ENCODE data around the gene PHF23. TPM values are rescaled to one million over a fixed set of nuclear protein-coding genes. Genes with fewer than 3 reads are reported as not detected.

The PHF23 gene
- polyA plus RNA-seq, 1 donor: 52.8 TPM

GRCh38 chr17:7204828-7205461 is 34.3 kb downstream of the PHF23 start:
- DNase-seq: peak; percentile 88

GRCh38 chr17:7204336-7204735 is 34.9 kb downstream of the PHF23 start:
- no peak for DNase-seq

- DNase-seq: no peak
These were observed 35.9 kb downstream of the PHF23 start for GRCh38 chr17:7203391-7203790.

GRCh38 chr17:7196651-7197401 is 42.4 kb downstream of the PHF23 start:
- no peak for DNase-seq

GRCh38 chr17:7195971-7196370 is 43.3 kb downstream of the PHF23 start:
- no peak for DNase-seq

- no peak for DNase-seq
These were observed 46.9 kb downstream of the PHF23 start for GRCh38 chr17:7192271-7192937.

- no peak for DNase-seq
These were observed 47.5 kb downstream of the PHF23 start for GRCh38 chr17:7191571-7192270.

- DNase-seq: no peak
These were observed 48.2 kb downstream of the PHF23 start for GRCh38 chr17:7191069-7191468.

GRCh38 chr17:7190276-7190917 is 48.9 kb downstream of the PHF23 start:
- DNase-seq: no peak

GRCh38 chr17:7186241-7186640 is 53.0 kb downstream of the PHF23 start:
- no peak for DNase-seq

Other genes with a start within 250 kb of the PHF23 start
- 2.4 TPM for gene ALOX12, start 243.4 kb downstream of the PHF23 start, polyA plus RNA-seq (ENCODE audit: insufficient read length)
- 144 TPM for gene RNASEK, start 226.8 kb downstream of the PHF23 start, polyA plus RNA-seq (ENCODE audit: insufficient read length)
- gene BCL6B, start 216.4 kb downstream of the PHF23 start, polyA plus RNA-seq (ENCODE audit: insufficient read length): 21.8 TPM
- gene SLC16A13, start 203.4 kb downstream of the PHF23 start, polyA plus RNA-seq (ENCODE audit: insufficient read length): 4.0 TPM
- gene SLC16A11, start 195.4 kb downstream of the PHF23 start, polyA plus RNA-seq (ENCODE audit: insufficient read length): 0.18 TPM
- gene CLEC10A, start 159.2 kb downstream of the PHF23 start, polyA plus RNA-seq (ENCODE audit: insufficient read length): 0.47 TPM
- gene ASGR2, start 124.6 kb downstream of the PHF23 start, polyA plus RNA-seq (ENCODE audit: insufficient read length): 2.0 TPM
- gene ASGR1, start 60.1 kb downstream of the PHF23 start, polyA plus RNA-seq (ENCODE audit: insufficient read length): 6.1 TPM
- gene DLG4, start 19.6 kb downstream of the PHF23 start, polyA plus RNA-seq (ENCODE audit: insufficient read length): 36.0 TPM
- 478 TPM for gene ACADVL, start 19.5 kb downstream of the PHF23 start, polyA plus RNA-seq (ENCODE audit: insufficient read length)
- 52.5 TPM for gene DVL2, start 4.9 kb downstream of the PHF23 start, polyA plus RNA-seq (ENCODE audit: insufficient read length)
- gene GABARAP, start 3.0 kb upstream of the PHF23 start, polyA plus RNA-seq (ENCODE audit: insufficient read length): 390 TPM
- 150 TPM for gene CTDNEP1, start 12.3 kb upstream of the PHF23 start, polyA plus RNA-seq (ENCODE audit: insufficient read length)
- gene ELP5, start 12.8 kb upstream of the PHF23 start, polyA plus RNA-seq (ENCODE audit: insufficient read length): 54.9 TPM
- gene CLDN7, start 23.0 kb upstream of the PHF23 start, polyA plus RNA-seq (ENCODE audit: insufficient read length): 36.6 TPM
- 2.2 TPM for gene SLC2A4, start 42.3 kb upstream of the PHF23 start, polyA plus RNA-seq (ENCODE audit: insufficient read length)
- 4.1 TPM for gene YBX2, start 55.2 kb upstream of the PHF23 start, polyA plus RNA-seq (ENCODE audit: insufficient read length)
- 284 TPM for gene EIF5A, start 68.2 kb upstream of the PHF23 start, polyA plus RNA-seq (ENCODE audit: insufficient read length)
- 96.6 TPM for gene GPS2, start 75.9 kb upstream of the PHF23 start, polyA plus RNA-seq (ENCODE audit: insufficient read length)
- 34.5 TPM for gene NEURL4, start 89.9 kb upstream of the PHF23 start, polyA plus RNA-seq (ENCODE audit: insufficient read length)
- 6.3 TPM for gene ACAP1, start 97.1 kb upstream of the PHF23 start, polyA plus RNA-seq (ENCODE audit: insufficient read length)
- 10.3 TPM for gene KCTD11, start 112.7 kb upstream of the PHF23 start, polyA plus RNA-seq (ENCODE audit: insufficient read length)
- not detected for gene TMEM95, start 115.7 kb upstream of the PHF23 start, polyA plus RNA-seq (ENCODE audit: insufficient read length)
- 5.5 TPM for gene TNK1, start 141.6 kb upstream of the PHF23 start, polyA plus RNA-seq (ENCODE audit: insufficient read length)
- 27.8 TPM for gene PLSCR3, start 155.1 kb upstream of the PHF23 start, polyA plus RNA-seq (ENCODE audit: insufficient read length)
- gene TMEM256, start 164.6 kb upstream of the PHF23 start, polyA plus RNA-seq (ENCODE audit: insufficient read length): 74.9 TPM
- 28.1 TPM for gene NLGN2, start 168.4 kb upstream of the PHF23 start, polyA plus RNA-seq (ENCODE audit: insufficient read length)
- not detected for gene SPEM1, start 180.9 kb upstream of the PHF23 start, polyA plus RNA-seq (ENCODE audit: insufficient read length)
- not detected for gene SPEM2, start 186.2 kb upstream of the PHF23 start, polyA plus RNA-seq (ENCODE audit: insufficient read length)
- not detected for gene SPEM3, start 189.4 kb upstream of the PHF23 start, polyA plus RNA-seq (ENCODE audit: insufficient read length)
- 4.4 TPM for gene TMEM102, start 196.0 kb upstream of the PHF23 start, polyA plus RNA-seq (ENCODE audit: insufficient read length)
- gene FGF11, start 200.1 kb upstream of the PHF23 start, polyA plus RNA-seq (ENCODE audit: insufficient read length): 6.1 TPM
- gene CHRNB1, start 205.6 kb upstream of the PHF23 start, polyA plus RNA-seq (ENCODE audit: insufficient read length): 10.5 TPM
- gene ZBTB4, start 240.2 kb upstream of the PHF23 start, polyA plus RNA-seq (ENCODE audit: insufficient read length): 39.3 TPM
- gene SLC35G6, start 242.0 kb upstream of the PHF23 start, polyA plus RNA-seq (ENCODE audit: insufficient read length): 0.45 TPM
- gene POLR2A, start 244.9 kb upstream of the PHF23 start, polyA plus RNA-seq (ENCODE audit: insufficient read length): 141 TPM

All from left kidney (tissue), 2 donors.